Thymus (tissue), 11 donors: ENCODE results near the gene TIGD6. TPM values are rescaled to one million over a fixed set of nuclear protein-coding genes. Genes with fewer than 3 reads are reported as not detected.
"Not testable (repeated sequence)": the region's sequence is repeated elsewhere in the genome, so short reads cannot be mapped to it uniquely, and the experiment has no call there.

Source experiments
- DNase-seq, 9 donors: peaks; one replicate each; pipeline ENCODE4 v3.0.0-alpha.2; 2013; ENCODE audit warnings: low spot score in 9 of 9, low read depth in 6 of 9, missing footprints in 1 of 9
- H3K27ac ChIP-seq, 2 donors: one replicate each; pipeline ENCODE4 v1.5.1; 2013; ENCODE audit warnings: control low read depth in 1 of 2, low read depth in 1 of 2, low read length in 1 of 2, mild to moderate bottlenecking in 1 of 2, moderate library complexity in 1 of 2
- H3K27me3 ChIP-seq, 2 donors: one replicate each; pipeline ENCODE4 v1.5.1; 2013; ENCODE audit warnings: low read length in 1 of 2; ENCODE audit not compliant: control insufficient read depth in 2 of 2, insufficient read depth in 1 of 2
- H3K36me3 ChIP-seq, 2 donors: one replicate each; pipeline ENCODE4 v1.5.1; 2013; ENCODE audit warnings: low read length in 1 of 2, mild to moderate bottlenecking in 1 of 2, moderate library complexity in 1 of 2; ENCODE audit not compliant: control insufficient read depth in 2 of 2, insufficient read depth in 2 of 2
- H3K4me1 ChIP-seq, 2 donors: one replicate each; pipeline ENCODE4 v1.5.1; 2013; ENCODE audit warnings: low read length in 2 of 2; ENCODE audit not compliant: control insufficient read depth in 2 of 2, insufficient read depth in 2 of 2
- H3K4me3 ChIP-seq, 2 donors: one replicate each; pipeline ENCODE4 v1.5.1; 2013; ENCODE audit warnings: low read length in 2 of 2, control low read depth in 1 of 2, mild to moderate bottlenecking in 1 of 2
- H3K9me3 ChIP-seq, 2 donors: one replicate each; pipeline ENCODE4 v1.5.1; 2013; ENCODE audit warnings: low read length in 1 of 2, mild to moderate bottlenecking in 1 of 2; ENCODE audit not compliant: control insufficient read depth in 2 of 2, insufficient read depth in 1 of 2
- WGBS: extraction: QIAGEN DNeasy Blood & Tissue Kit; methylation state at CpG from one replicate; pipeline ENCODE4 v1.1.7; 2013; 5-methylcytosine and 5-hydroxymethylcytosine counted together
- polyA plus RNA-seq: library from polyadenylated mRNA; stranded (reverse); fragments of 200-250 nt; gene quantifications from one replicate; pipeline ENCODE4 v1.2.3, GENCODE V29; 2013
- total RNA-seq: library from RNA; stranded (reverse); fragments of 120-200 nt; gene quantifications from one replicate; pipeline ENCODE4 v1.2.4, GENCODE V29; 2013
- donor health status: healthy.

The TIGD6 gene
- total and polyA plus RNA-seq, 2 donors = 3.5 to 4.1 TPM

GRCh38 chr5:149957855-149958254 lies 42.6 kb downstream of the TIGD6 start:
- Histone ChIP-seq H3K9me3 (no peaks in the 10 kb centered on the region), H3K4me1 (peaks cover 10 to 19% of the 10 kb centered on the region in 2 donors), H3K36me3 (no peaks in the 10 kb centered on the region), H3K4me3 (no peak overlapping the region), H3K27ac (no peak overlapping the region), H3K27me3 (no peaks in the 10 kb centered on the region)
- no peak for DNase-seq
- WGBS = 98% methylated on average over 4 of the region's 4 CpGs

- no peaks in the 10 kb centered on the region for H3K27me3 ChIP-seq
- no peak overlapping the region for H3K4me3 ChIP-seq
- H3K27ac ChIP-seq = no peak overlapping the region
- peaks cover 10 to 16% of the 10 kb centered on the region in 2 donors for H3K4me1 ChIP-seq
- DNase-seq = no peak
- no peaks in the 10 kb centered on the region for H3K9me3 ChIP-seq
- H3K36me3 ChIP-seq = no peaks in the 10 kb centered on the region
- 88% methylated on average over 5 of the region's 5 CpGs for WGBS
These were observed 43.8 kb downstream of the TIGD6 start for GRCh38 chr5:149956685-149957084.

- H3K27ac ChIP-seq = no peak overlapping the region
- H3K27me3 ChIP-seq = no peaks in the 10 kb centered on the region
- peaks cover under 1 to 4% of the 10 kb centered on the region in 2 donors for H3K4me1 ChIP-seq
- no peaks in the 10 kb centered on the region for H3K9me3 ChIP-seq
- H3K36me3 ChIP-seq = no peaks in the 10 kb centered on the region
- WGBS = 86% methylated on average over 6 of the region's 6 CpGs
- no peak for DNase-seq
- no peak overlapping the region for H3K4me3 ChIP-seq
These were observed 45.7 kb downstream of the TIGD6 start for GRCh38 chr5:149954798-149955197.

- Histone ChIP-seq H3K4me1 (no peaks in the 10 kb centered on the region), H3K4me3 (no peak overlapping the region), H3K27ac (no peak overlapping the region), H3K36me3 (no peaks in the 10 kb centered on the region), H3K27me3 (no peaks in the 10 kb centered on the region), H3K9me3 (no peaks in the 10 kb centered on the region)
- WGBS = 96% methylated on average over 9 of the region's 9 CpGs
- no peak for DNase-seq
These were observed 46.9 kb downstream of the TIGD6 start for GRCh38 chr5:149953436-149954121.

- WGBS = 87% methylated on average over 6 of the region's 6 CpGs
- Histone ChIP-seq H3K27me3 (no peaks in the 10 kb centered on the region), H3K4me1 (no peaks in the 10 kb centered on the region), H3K36me3 (no peaks in the 10 kb centered on the region), H3K27ac (no peak overlapping the region), H3K4me3 (no peak overlapping the region), H3K9me3 (no peaks in the 10 kb centered on the region)
- no peak for DNase-seq
These were observed 49.2 kb downstream of the TIGD6 start for GRCh38 chr5:149951138-149951749.

- H3K27ac ChIP-seq = no peak overlapping the region
- no peaks in the 10 kb centered on the region for H3K4me1 ChIP-seq
- no peak overlapping the region for H3K4me3 ChIP-seq
- DNase-seq = no peak
- no peaks in the 10 kb centered on the region for H3K27me3 ChIP-seq
- H3K36me3 ChIP-seq = no peaks in the 10 kb centered on the region
- 96% methylated on average over 5 of the region's 5 CpGs for WGBS
- H3K9me3 ChIP-seq = peaks cover 0 to under 1% of the 10 kb centered on the region in 2 donors
These were observed 51.5 kb downstream of the TIGD6 start for GRCh38 chr5:149948993-149949392.

GRCh38 chr5:149946118-149946517 lies 54.3 kb downstream of the TIGD6 start:
- H3K4me1 ChIP-seq = no peaks in the 10 kb centered on the region
- H3K4me3 ChIP-seq = no peak overlapping the region
- 95% methylated on average over 3 of the region's 3 CpGs for WGBS
- H3K27me3 ChIP-seq = no peaks in the 10 kb centered on the region
- peaks cover 0 to 1% of the 10 kb centered on the region in 2 donors for H3K9me3 ChIP-seq
- H3K27ac ChIP-seq = no peak overlapping the region
- DNase-seq = no peak
- no peaks in the 10 kb centered on the region for H3K36me3 ChIP-seq

- no peak within 1 kb of the TSS for H3K27ac ChIP-seq
- no peak within 1 kb of the TSS for H3K4me3 ChIP-seq
- H3K9me3 ChIP-seq = peaks cover 0 to 1% of the 10 kb centered on the region in 2 donors
- H3K27me3 ChIP-seq = no peaks in the 10 kb centered on the region
- no peaks in the 10 kb centered on the region for H3K36me3 ChIP-seq
- 100% methylated on average over 2 of the region's 2 CpGs for WGBS
- no peaks in the 10 kb centered on the region for H3K4me1 ChIP-seq
- no peak for DNase-seq
These were observed 55.8 kb downstream of the TIGD6 start, which contains the start of gene PDE6A for GRCh38 chr5:149944666-149945065. Gene PDE6A, minus strand, starts transcription at chr5:149944793. Its CDS starts 120 bp downstream, at chr5:149944673.

- H3K27me3 ChIP-seq, H3K9me3 ChIP-seq, H3K4me1 ChIP-seq, H3K4me3 ChIP-seq, H3K36me3 ChIP-seq, H3K27ac ChIP-seq, DNase-seq: not testable (repeated sequence)
- 97% methylated on average over 6 of the region's 6 CpGs for WGBS
These were observed 57.1 kb downstream of the TIGD6 start for GRCh38 chr5:149943177-149943949.
